Measurements from ENCODE around the gene ALDH16A1. TPM values are rescaled to one million over a fixed set of nuclear protein-coding genes. Genes with fewer than 3 reads are reported as not detected.
A peak's percentile ranks its signal among the peaks of the same experiment; 100 is the strongest.

The ALDH16A1 gene
- total and polyA plus RNA-seq, 10 of the 15 experiments (the other 5 are each of a cell fraction or from before 2014, with no cell fraction given): 1.7 to 49.3 (median 18.1) TPM

- TF ChIP-seq PBX3 (IDR thresholded peaks at IDR 0.05; ENCODE audit: insufficient replicate concordance, low read depth, low read length): peak; percentile 92
- TF ChIP-seq FOS (IDR thresholded peaks at IDR 0.05; ENCODE audit: borderline replicate concordance, extremely low read depth, insufficient read length): no peak
- TF ChIP-seq TCF12 (IDR thresholded peaks at IDR 0.05; ENCODE audit: low read depth, low read length): no peak
- no peak for TF ChIP-seq SREBF2 (IDR thresholded peaks at IDR 0.05; ENCODE audit: low read length)
- peak; percentile 94 for TF ChIP-seq MEF2B (IDR thresholded peaks at IDR 0.05; ENCODE audit: partially characterized antibody, poor library complexity, severe bottlenecking)
- no peak for TF ChIP-seq BCLAF1 (IDR thresholded peaks at IDR 0.05)
- TF ChIP-seq ATF7 (IDR thresholded peaks at IDR 0.05; ENCODE audit: low read depth): peak; percentile 49; the same call in 1 of the 2 replicates
- TF ChIP-seq FOXK2 (IDR thresholded peaks at IDR 0.05): peak; percentile 91
- TF ChIP-seq CHD1 (IDR thresholded peaks at IDR 0.05; ENCODE audit: low read depth, low read length): no peak
- TF ChIP-seq EZH2 (IDR thresholded peaks at IDR 0.05; ENCODE audit: borderline replicate concordance, control insufficient read depth, low read depth, low read length): no peak
- no peak for TF ChIP-seq STAT3 (IDR thresholded peaks at IDR 0.05; ENCODE audit: low read depth, low read length)
- TF ChIP-seq NFXL1 (IDR thresholded peaks at IDR 0.05; ENCODE audit: borderline replicate concordance): no peak
- TF ChIP-seq POLR2AphosphoS5 (IDR thresholded peaks at IDR 0.05; ENCODE audit: low read length): peak; percentile 83
- TF ChIP-seq ZBTB40 (IDR thresholded peaks at IDR 0.05; ENCODE audit: borderline replicate concordance): peak; percentile 96
- no peak for TF ChIP-seq CHD4 (IDR thresholded peaks at IDR 0.05)
- TF ChIP-seq CEBPB (IDR thresholded peaks at IDR 0.05; ENCODE audit: borderline replicate concordance in 1 of 2, low read depth in 2 of 2, low read length in 2 of 2): no peak
- peak; percentile 82 for TF ChIP-seq HCFC1 (IDR thresholded peaks at IDR 0.05; ENCODE audit: low read length)
- peak; percentile 75; the same call in 1 of the 2 replicates for TF ChIP-seq IKZF1 (conservative IDR thresholded peaks at IDR 0.05)
- TF ChIP-seq RELA (IDR thresholded peaks at IDR 0.05; ENCODE audit: borderline replicate concordance, partially characterized antibody): peak; percentile 54
- no peak for TF ChIP-seq ZBTB33 (IDR thresholded peaks at IDR 0.05)
Observed at GRCh38 chr19:49451430-49452181, 1.4 kb upstream of the ALDH16A1 start, which contains the start of gene PIH1D1 (continued).

Measured in GM12878 (cell line).